Suppressor macrophage treated with lipopolysaccharide for 1 hour (primary cell): Measurements from ENCODE around the gene CARD6.
"Not testable (repeated sequence)": the region's sequence is repeated elsewhere in the genome, so short reads cannot be mapped to it uniquely, and the experiment has no call there.

Source experiments
- DNase-seq, 3 donors: peaks; one replicate each; pipeline ENCODE4 v3.0.0-alpha.2; 2020 to 2022

The CARD6 gene

DNA sequence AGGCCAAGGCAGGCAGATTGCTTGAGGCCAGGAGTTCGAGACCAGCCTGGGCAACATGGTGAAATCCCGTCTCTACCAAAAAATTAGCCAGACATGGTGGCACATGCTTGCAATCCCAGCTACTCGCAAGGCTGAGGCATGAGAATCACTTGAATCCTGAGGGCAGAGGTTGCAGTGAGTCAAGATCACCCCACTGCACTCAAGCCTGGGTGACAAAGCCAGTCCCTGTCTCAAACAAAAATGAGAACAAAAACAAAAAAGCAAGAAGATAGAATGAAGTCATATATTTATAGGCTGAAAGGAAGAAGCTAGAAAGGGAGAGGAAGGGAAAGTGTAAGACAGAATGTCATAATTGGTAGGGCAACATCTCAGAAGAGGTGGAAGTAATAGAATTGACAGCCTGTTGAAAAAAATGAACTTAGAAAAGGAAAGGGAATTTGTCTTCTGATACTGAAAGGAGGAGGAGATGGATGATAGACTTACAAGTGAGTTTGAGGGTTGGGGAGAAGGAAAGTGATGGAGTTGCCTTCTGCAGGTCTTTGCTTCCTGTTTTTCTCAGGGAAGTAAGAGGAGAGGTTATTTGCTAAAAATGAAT is 32.2 kb downstream of the CARD6 start:
- peak; percentile 27 to 61 (median 34) for DNase-seq

DNA sequence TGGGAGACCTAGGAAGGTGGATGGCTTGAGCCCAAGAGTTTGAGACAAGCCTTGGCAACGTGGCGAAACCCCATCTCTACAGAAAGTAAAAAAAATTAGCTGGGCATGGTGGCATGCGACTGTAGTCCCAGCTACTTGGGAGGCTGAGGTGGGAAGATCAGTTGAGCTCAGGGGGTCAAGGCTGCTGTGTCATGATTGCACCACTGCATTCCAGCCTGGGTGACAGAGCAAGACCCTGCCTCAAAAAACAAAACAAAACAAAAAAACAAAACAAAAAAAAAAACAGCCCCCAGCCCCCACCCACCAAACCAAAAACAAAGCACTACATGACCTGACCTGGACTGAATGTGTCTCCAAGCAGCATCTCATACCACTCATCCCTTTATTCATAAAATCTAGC is 34.8 kb downstream of the CARD6 start:
- no peak for DNase-seq

DNA sequence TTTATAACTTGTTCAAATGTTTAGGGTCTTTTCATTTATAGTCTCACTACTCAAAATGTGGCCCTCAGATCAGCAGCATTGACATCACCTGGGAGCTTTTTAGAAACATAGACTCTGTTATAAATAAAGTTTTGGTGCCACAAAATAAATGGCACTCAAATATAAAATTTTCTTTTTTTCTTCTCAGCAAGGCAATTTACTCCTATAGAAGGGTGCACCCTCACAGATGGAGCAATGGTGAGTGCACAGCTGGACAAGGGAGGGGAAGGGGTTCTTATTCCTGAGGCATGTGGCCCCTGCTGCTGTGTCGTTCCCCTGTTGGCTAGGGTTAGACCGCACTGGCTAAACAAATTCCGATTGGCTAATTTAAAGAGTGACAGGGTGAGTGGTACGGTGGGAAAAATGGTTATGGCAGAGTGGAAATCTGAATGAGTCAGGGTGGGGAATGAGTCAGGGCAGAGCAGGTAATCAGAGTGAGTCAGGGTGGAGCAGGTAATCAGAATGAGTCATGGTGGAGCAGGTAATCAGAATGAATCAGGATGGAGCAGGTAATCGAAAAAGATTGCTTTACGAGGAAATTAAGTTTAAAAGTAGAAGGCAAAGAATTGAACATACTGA is 36.3 kb downstream of the CARD6 start:
- no peak for DNase-seq

DNA sequence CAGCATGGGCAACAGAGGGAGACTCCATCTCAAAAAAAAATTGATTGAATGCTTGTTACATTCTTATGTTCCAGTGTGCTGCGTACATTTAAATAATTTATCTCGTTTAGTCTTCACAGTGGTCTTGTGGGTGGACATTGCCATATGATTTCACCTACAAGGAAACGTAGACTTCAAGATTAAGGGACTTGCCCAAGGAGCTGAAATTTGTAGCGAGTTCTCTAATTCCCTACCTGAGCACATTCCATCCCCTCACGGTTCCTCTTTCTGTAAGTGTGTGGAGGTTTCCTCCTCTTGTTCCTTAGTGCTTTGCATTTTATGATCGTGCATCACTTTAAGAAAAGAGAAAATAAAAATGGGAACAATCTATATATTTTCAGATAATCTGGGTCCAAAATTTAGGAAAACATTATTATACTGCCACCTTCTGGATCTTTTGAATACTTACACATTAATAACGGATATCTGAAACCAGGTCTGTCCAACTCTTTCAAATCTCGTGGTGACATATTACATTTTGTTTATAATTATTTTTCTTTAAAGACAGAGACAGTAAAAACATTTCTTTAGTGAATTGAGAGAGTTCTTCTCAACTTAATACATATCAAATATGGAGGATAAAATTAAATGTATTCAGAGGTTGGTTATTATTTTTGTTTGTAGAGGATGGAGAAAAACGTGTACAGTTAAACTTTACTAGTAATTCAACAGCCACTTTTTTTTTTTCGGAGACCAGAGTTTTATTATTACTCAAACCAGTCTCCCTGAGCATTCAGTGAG is 38.2 kb downstream of the CARD6 start:
- DNase-seq = peak; percentile 7 to 66 (median 62)

DNA sequence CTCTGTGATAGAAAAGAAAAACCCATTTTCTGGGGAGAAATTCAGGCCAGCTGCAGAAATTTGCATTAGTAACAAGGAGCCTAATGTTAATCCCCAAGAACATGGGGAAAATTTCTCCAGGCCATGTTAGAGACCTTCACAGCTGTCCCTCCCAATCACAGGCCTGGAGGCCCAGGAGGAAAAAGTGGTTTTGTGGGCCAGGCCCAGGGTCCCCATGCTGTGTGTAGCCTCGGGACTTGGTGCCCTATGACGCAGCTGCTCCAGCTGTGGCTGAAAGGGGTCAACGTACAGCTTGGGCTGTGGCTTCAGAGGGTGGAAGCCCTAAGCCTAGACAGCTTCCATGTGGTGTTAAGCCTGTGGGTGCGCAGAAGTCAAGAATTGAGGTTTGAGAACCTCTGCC is 41.1 kb downstream of the CARD6 start:
- DNase-seq = no peak

DNA sequence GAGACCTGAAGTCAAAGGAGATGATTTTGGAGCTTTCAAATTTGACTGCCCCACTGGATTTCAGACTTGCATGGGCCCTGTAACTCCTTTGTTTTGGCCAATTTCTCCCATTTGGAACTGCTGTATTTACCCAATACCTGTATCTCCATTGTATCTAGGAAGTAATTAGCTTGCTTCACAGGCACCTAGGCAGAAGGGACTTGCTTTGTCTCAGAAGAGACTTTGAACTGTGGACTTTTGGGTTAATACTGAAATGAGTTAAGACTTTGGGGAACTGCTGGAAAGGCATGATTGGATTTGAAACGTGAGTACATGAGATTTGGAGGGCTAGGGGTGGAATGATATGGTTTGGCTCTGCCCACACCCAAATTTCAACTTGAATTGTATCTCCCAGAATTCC is 41.9 kb downstream of the CARD6 start:
- not testable (repeated sequence) for DNase-seq

DNA sequence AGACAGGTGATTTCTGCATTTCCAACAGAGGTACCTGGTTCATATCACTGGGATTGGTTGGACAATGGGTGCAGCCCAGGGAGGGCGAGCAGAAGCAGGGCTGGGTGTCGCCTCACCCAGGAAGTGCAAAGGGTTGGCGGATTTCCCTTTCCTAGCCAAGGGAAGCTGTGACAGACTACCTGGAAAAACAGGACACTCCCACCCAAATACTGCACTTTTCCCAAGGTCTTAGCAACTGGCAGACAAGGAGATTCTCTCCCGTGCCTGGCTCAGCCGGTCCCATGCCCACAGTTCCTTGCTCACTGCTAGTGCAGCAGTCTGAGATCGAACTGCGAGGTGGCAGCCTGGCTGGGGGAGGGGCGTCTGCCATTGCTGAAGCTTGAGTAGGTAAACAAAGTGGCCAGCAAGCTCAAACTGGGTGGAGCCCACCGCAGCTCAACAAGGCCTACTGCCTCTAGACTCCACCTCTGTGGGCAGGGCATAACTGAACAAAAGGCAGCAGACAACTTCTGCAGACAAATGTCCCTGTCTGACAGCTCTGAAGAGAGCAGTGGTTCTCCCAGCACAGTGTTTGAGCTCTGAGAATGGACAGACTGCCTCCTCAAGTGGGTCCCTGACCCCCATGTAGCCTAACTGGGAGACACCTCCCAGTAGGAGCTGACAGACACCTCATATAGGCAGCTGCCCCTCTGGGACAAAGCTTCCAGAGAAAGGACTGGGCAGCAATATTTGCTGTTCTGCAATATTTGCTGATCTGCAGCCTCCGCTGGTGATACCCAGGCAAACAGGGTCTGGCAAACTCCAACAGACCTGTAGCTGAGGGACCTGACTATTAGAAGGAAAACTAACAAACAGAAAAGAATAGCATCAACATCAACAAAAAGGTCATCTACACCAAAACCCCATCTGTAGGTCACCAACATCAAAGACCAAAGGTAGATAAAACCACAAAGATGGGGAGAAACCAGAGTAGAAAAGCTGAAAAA is 54.6 kb downstream of the CARD6 start:
- not testable (repeated sequence) for DNase-seq

DNA sequence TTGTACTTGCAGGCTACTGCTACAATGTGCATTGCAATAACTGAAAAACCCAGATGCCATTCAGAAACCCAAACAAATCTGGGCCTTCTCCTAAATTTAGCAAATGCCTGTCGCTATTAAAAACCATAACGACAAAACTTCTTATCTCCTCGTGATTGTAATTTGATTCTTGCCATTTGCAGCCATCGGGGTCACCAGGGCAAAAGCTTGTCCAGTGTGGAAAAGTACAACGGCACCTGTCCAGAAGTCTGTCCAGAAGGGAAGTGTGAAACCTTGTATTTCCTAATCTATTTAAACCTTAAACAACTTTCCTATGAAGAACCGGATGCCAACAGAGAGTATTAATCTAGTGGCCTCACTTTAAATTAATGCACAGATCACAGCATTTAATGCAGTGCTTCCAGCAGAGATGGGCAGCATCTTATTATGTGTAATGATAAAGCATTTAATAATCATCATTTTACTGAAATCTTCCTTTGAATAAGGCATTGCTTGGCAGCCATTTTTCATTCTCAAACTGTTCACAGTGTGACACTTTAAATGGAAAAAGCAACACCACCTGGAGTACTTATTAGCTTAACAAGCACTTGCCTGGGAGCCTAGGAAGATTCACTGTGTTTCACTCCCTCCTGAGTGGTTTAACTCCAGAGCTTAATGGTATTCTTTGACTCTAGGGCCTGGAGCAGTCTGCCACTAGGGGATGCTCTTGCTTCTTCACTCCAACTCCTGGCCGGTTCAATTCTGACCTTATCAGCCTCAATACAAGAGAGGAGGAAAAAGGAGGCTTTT is 63.2 kb downstream of the CARD6 start:
- peak; percentile 33 to 37 (median 35) for DNase-seq

DNA sequence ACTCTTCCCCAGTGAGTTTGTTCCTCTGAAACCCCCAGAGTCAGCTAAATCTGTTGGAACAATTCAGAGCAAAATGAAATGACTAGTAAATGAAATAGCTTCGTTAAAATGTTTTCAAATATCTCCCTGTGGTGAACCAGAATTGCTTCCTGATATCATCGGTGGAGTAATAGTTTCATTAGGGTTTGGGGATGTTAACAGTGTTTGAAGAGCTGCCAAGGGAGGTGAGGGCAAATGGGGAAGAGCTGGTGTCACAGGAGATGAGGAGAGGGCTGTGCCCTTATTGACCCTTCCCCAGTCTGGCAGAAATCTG is 63.8 kb downstream of the CARD6 start:
- DNase-seq = no peak

DNA sequence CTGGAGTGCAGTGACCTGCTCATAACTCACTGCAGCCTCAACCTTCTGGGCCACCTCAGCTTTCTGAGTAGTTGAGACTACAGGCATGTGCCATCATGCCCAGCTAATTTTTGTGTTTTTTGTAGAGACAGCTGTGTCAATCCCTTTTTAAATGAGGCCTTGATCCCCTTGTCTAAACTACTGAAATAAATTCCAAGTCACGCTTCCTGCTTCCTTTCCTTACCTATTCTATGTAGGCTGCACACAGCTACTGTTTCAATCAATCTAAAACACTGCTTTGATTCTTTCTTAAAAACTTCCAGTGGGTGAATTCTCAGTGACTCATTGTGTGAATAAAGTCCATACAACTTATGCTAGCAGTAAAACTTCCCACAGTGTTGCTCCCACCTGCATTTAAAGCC is 65.2 kb downstream of the CARD6 start:
- no peak for DNase-seq

DNA sequence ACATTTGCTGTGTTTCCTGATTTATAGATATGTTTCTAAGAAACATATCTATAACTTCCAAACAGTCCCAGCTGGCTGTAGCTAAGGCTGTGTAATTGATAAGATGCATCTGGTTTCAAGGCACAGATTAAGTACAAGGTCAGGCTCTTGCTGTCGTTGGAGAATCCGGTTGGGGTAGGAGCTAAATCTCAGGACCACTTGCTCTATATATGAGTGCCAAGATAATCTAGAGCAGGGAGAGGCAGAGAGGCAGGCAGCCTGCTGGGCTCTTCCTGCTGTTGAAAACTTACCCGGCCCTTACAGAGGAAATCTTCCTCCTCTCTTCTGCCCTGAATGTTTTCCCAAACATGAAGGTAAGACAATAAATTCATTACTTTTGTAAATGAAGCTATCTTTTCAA is 68.1 kb downstream of the CARD6 start, which contains the start of gene C7:
C7 (plus strand) TSS at position 234 of the 400 bp plus-strand sequence; CDS start at position 348, 114 bp downstream.
- DNase-seq = no peak

DNA sequence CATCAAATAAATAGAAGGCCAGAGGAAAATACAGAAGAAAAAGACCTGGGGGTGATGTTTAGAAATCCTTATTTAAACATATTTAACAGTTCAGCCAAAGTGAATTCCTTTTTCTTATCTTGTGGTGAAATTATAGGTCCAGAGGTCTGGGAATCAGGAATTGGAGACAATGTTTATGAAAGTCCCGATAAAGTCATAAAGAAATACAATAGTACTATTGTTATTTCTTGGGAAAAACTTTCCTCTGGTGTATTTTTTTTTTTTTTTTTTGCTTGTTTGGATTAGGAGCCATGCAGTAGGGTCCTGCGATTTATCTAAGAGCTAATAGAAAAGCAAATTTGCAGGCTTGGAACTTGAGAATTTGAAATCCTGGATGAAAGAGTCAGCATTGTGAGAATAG is 68.6 kb downstream of the CARD6 start:
- DNase-seq = no peak
